Common myeloid progenitor, CD34-positive (primary cell): ENCODE results near the gene MVB12B.

Experiments
- CTCF ChIA-PET: fragments of 350-600 bp; sonication (Branson Sonifier 250); formaldehyde crosslinking; loops from one replicate; lab custom pipeline; 2021; ENCODE audit warnings: antibody characterized with exemption; lab: Charles Lee
- POLR2A ChIA-PET: fragments of 350-600 bp; sonication (Branson Sonifier 250); formaldehyde crosslinking; loops from one replicate; lab custom pipeline; 2021; ENCODE audit warnings: antibody characterized with exemption; lab: Charles Lee
- DNase-seq, 3 donors: peaks; one replicate each; pipeline versions ENCODE4 v3.0.0 to v3.0.0-alpha.2; 2013
- H3K27ac ChIP-seq, 2 experiments: 1 replicate in 1 of 2; 2 replicates in 1 of 2; pipeline ENCODE4 v1.7.0; 2013; ENCODE audit warnings: inconsistent platforms in 2 of 2, low read length in 2 of 2, mild to moderate bottlenecking in 2 of 2, low read depth in 1 of 2, moderate library complexity in 1 of 2; ENCODE audit not compliant: severe bottlenecking in 2 of 2, insufficient read depth in 1 of 2, poor library complexity in 1 of 2
- H3K27me3 ChIP-seq, 5 experiments: replicated peaks in 2 of 5; 1 replicate in 3 of 5; 2 replicates in 2 of 5; pipeline versions ENCODE4 v1.6.1 to v1.7.0; 2013; ENCODE audit warnings: low read length in 4 of 5, mild to moderate bottlenecking in 2 of 5, moderate library complexity in 2 of 5, inconsistent platforms in 1 of 5; ENCODE audit not compliant: insufficient read depth in 5 of 5, control insufficient read depth in 4 of 5
- H3K36me3 ChIP-seq, 4 experiments: 1 replicate in 2 of 4; 2 replicates in 2 of 4; pipeline versions ENCODE4 v1.6.1 to v1.7.0; 2013; ENCODE audit warnings: low read length in 3 of 4, control low read depth in 1 of 4, mild to moderate bottlenecking in 1 of 4; ENCODE audit not compliant: control insufficient read depth in 4 of 4, insufficient read depth in 4 of 4
- H3K4me1 ChIP-seq, 4 experiments: 1 replicate in 3 of 4; 2 replicates in 1 of 4; pipeline versions ENCODE4 v1.6.1 to v1.7.1; 2013; ENCODE audit warnings: low read length in 3 of 4, mild to moderate bottlenecking in 3 of 4, control low read depth in 1 of 4, inconsistent platforms in 1 of 4, moderate library complexity in 1 of 4; ENCODE audit not compliant: control insufficient read depth in 4 of 4, insufficient read depth in 4 of 4; ENCODE audit errors: control extremely low read depth in 1 of 4
- H3K4me3 ChIP-seq, 7 experiments: 1 replicate in 4 of 7; 2 replicates in 3 of 7; pipeline versions ENCODE4 v1.5.1 to v1.7.0; 2013; ENCODE audit warnings: mild to moderate bottlenecking in 7 of 7, low read length in 6 of 7, moderate library complexity in 6 of 7, inconsistent platforms in 2 of 7, low read depth in 2 of 7, control low read depth in 1 of 7; ENCODE audit not compliant: insufficient read depth in 4 of 7, control insufficient read depth in 1 of 7; ENCODE audit errors: extremely low read depth in 1 of 7
- H3K9me3 ChIP-seq, 5 experiments: 1 replicate in 4 of 5; 2 replicates in 1 of 5; pipeline versions ENCODE4 v1.6.1 to v1.7.1; 2013; ENCODE audit warnings: low read length in 4 of 5, mild to moderate bottlenecking in 2 of 5, inconsistent platforms in 1 of 5, low read depth in 1 of 5, moderate library complexity in 1 of 5; ENCODE audit not compliant: control insufficient read depth in 4 of 5, insufficient read depth in 2 of 5; ENCODE audit errors: control extremely low read depth in 1 of 5
- WGBS: methylation state at CpG from one replicate; pipeline ENCODE4 v1.1.5; 2013; ENCODE audit not compliant: insufficient coverage; 5-methylcytosine and 5-hydroxymethylcytosine counted together

Gene MVB12B

DNA sequence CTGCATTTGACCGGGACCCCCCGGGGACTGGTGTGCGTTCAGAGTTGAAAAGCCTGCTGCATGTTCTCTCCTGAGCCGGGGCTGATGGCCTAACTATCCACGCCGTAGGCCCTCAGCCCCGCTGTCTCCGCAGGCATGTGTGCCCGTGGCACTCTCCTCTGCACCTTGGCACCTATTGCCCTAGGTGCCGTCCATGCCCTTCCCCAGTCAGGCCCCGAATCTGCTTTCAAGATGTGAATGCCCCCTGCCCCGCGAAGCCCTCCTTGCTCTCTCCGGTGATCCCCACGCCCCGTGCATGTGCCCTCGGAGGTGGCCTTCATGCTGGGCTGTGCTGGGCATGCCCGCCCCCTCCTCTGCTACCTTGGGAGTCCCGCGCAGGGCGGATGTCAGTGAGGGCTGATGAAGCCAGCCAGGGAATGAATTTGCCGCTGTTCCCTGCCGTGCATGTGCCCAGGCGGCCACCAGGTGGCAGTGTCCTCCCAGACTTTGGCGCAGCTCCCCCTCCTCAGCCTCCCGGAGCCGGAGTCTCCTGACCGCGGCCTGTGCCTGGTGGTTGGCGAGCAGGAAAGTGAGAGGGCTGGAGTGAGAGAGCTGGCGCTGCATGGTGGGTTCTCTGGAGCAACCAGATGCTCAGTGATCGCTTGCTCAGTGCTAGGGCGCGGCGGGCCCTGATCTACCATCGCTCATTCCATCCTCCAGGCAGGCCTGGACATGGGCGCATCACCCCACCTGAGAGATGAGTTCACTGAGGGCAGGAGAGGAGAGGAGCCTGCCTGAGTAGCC lies 174.2 kb downstream of the MVB12B start:
- ChIA-PET CTCF (interaction anchor here (0.9 to 12.3 kb wide), 19 partner anchors 9 to 279 kb away, joined by 3 to 118 read pairs (median 6); no protein-coding TSS in a partner anchor), POLR2A (interaction anchor here (0.5 to 2.6 kb wide), 2 partner anchors 57 to 59 kb away, joined by 4 to 8 read pairs; no protein-coding TSS in a partner anchor)
- H3K9me3 ChIP-seq, result no peaks in the 10 kb centered on the region
- no peak overlapping the region for H3K27ac ChIP-seq
- DNase-seq, result peak; percentile 67 to 83 (median 81)
- 39% methylated on average over 28 of the region's 37 CpGs for WGBS
- H3K4me3 ChIP-seq, result no peak overlapping the region
- H3K36me3 ChIP-seq, result peaks cover 0 to 11% (median 3%) of the 10 kb centered on the region in 4 experiments
- peaks cover 2 to 49% (median 43%) of the 10 kb centered on the region in 4 experiments for H3K4me1 ChIP-seq
- H3K27me3 ChIP-seq, result peaks cover 0 to 15% (median 0%) of the 10 kb centered on the region in 5 experiments

DNA sequence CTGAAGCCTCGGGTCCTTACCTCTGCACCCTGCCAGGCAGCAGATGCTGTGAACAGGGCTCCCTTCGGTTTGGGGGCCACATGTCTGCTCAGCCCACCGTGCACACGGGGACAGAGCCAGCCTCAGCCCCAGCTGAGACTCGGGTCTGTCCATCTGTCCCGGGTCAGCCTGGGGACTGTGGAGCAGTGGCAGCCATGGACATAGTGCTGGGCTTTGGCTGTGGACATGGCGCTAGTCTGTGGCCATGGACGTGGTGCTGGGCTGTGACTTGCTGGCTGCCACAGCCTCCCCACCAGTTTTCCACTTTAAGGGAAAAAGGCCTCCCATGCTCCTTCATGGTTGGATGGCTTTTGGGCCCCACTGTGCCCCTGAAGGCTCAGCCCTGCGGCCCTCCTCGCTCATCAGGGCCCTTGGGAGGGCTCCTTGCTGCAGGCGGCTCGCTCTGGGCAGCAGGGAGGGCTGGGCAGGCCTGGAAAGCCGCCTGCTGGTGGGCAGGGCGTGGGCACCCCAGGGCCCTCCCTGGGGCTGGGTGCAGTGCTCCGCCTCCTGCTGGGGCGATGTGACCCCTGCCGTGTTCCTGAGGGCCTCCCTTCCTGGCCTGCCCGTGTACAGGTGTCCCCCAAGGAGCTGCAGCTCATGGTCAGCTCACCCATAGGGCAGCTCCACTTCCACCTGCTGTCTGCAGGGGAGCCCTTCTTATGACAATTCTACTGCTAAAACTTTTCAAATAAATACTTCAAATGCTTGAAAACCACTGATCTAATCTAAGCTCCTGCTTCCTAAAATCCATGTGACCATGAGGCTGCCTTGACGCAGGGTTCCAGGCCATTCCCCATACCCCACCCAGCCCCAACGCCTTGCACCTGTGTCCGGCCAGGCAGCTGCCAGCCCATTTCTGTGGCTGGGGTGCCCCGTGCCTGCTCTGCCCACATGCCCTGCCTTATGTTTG lies 175.0 kb downstream of the MVB12B start:
- Histone ChIP-seq H3K9me3 (no peaks in the 10 kb centered on the region), H3K36me3 (peaks cover 0 to 11% (median 3%) of the 10 kb centered on the region in 4 experiments), H3K27me3 (peaks cover 0 to 15% (median 0%) of the 10 kb centered on the region in 5 experiments), H3K27ac (no peak overlapping the region), H3K4me3 (no peak overlapping the region), H3K4me1 (peaks cover 2 to 45% (median 39%) of the 10 kb centered on the region in 4 experiments)
- no peak for DNase-seq
- ChIA-PET POLR2A (interaction anchor here (0.5 kb wide), 1 partner anchor 58 kb away, joined by 4 read pairs; no protein-coding TSS in a partner anchor), CTCF (interaction anchor here (0.7 to 12.3 kb wide), 17 partner anchors 11 to 279 kb away, joined by 3 to 118 read pairs (median 5); no protein-coding TSS in a partner anchor)
- 95% methylated on average over 18 of the region's 22 CpGs for WGBS

DNA sequence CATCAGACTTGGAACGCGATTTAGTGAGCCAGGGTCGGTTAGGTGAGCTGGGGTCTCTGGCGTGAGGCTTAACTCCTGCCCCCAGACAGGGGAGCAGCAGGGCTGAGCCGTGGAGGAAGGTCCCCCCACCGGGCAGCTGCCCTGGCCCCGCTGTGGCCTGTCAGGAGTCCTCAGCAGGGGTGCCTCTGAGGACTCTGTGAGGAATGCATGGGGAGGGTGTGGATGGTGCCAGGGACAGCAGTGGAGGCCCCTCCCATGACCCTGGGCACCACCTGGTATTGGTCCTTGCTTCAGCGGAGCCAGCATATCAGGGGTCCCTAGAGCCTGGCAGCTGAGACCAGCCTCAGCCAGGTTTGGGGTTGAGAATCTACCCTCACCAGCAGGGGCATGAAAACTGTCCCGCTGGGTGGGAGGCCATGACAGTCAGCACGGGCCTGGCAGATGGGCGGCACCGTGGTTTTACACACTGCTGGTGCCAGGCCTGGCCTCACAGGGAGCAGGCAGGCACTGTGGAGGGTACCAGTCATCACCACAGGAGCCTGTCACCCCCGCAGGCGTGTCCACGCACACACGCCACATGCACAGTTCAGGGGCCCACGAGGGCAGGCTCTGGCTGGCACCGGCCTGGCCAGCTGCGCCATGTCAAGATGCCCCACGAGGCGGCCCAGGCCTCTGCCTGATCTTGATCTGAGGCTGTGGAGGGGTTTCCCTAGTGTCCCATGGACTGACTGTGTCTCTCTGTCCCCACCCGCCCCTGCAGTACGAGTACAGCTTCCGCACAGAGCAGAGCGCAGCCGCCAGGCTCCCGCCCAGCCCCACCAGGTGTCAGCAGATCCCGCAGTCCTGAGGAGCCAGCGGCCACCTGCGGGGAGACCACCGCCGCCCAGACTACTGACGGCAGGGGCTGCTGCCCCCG lies 176.0 kb downstream of the MVB12B start:
- no peak overlapping the region for H3K4me3 ChIP-seq
- peaks cover 0 to 11% (median 3%) of the 10 kb centered on the region in 4 experiments for H3K36me3 ChIP-seq
- ChIA-PET POLR2A (no interaction called here), CTCF (interaction anchor here (0.6 to 8.1 kb wide), 15 partner anchors 10 to 267 kb away, joined by 3 to 118 read pairs (median 5); no protein-coding TSS in a partner anchor)
- no peak overlapping the region for H3K27ac ChIP-seq
- DNase-seq, result no peak
- 95% methylated on average over 25 of the region's 34 CpGs for WGBS
- H3K4me1 ChIP-seq, result peaks cover 2 to 35% (median 29%) of the 10 kb centered on the region in 4 experiments
- no peaks in the 10 kb centered on the region for H3K9me3 ChIP-seq
- H3K27me3 ChIP-seq, result peaks cover 0 to 15% (median 0%) of the 10 kb centered on the region in 5 experiments

DNA sequence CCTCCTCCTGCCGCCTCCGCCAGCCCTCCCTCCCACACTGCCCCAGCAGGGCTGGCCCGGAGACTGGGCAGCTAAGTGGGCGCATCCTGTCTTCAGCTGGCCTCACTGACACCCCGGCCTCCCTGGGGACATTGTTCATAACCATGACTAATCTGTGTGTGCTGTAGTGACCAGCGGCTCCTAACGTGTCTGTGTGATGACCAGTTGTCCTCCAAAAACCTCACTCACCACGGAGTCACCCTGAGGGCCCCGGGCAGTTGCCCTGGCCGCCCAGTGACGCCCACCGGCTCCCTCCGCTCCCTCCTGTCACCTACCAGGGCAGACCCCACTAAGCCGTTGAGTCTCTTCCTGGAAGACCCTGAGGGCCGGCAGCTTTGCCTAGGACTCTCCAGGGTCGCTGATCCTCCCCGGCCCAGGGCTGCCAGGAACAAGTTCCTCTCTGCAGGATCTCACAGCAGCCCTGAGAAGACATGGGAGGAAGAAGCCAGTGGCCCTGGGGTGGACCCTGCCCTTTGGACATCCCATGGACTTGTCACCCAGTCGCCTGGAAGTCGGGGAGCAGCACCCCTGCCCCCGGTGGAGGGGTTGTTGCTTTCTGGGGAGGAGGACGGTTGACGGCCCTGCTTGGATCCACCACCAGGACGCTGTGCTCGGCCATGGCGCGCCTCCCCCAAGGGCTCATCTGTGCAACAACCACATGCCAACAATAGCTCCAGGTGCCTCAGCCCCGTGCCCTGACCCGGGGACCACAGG lies 176.9 kb downstream of the MVB12B start:
- ChIA-PET CTCF (interaction anchor here (0.8 to 8.1 kb wide), 5 partner anchors 9 to 59 kb away, joined by 4 to 82 read pairs (median 7); no protein-coding TSS in a partner anchor), POLR2A (no interaction called here)
- no peaks in the 10 kb centered on the region for H3K9me3 ChIP-seq
- 97% methylated on average over 22 of the region's 28 CpGs for WGBS
- H3K4me1 ChIP-seq, result peaks cover 2 to 27% (median 21%) of the 10 kb centered on the region in 4 experiments
- H3K4me3 ChIP-seq, result no peak overlapping the region
- peaks cover 0 to 11% (median 3%) of the 10 kb centered on the region in 4 experiments for H3K36me3 ChIP-seq
- no peak for DNase-seq
- peaks cover 0 to 15% (median 0%) of the 10 kb centered on the region in 5 experiments for H3K27me3 ChIP-seq
- H3K27ac ChIP-seq, result no peak overlapping the region

DNA sequence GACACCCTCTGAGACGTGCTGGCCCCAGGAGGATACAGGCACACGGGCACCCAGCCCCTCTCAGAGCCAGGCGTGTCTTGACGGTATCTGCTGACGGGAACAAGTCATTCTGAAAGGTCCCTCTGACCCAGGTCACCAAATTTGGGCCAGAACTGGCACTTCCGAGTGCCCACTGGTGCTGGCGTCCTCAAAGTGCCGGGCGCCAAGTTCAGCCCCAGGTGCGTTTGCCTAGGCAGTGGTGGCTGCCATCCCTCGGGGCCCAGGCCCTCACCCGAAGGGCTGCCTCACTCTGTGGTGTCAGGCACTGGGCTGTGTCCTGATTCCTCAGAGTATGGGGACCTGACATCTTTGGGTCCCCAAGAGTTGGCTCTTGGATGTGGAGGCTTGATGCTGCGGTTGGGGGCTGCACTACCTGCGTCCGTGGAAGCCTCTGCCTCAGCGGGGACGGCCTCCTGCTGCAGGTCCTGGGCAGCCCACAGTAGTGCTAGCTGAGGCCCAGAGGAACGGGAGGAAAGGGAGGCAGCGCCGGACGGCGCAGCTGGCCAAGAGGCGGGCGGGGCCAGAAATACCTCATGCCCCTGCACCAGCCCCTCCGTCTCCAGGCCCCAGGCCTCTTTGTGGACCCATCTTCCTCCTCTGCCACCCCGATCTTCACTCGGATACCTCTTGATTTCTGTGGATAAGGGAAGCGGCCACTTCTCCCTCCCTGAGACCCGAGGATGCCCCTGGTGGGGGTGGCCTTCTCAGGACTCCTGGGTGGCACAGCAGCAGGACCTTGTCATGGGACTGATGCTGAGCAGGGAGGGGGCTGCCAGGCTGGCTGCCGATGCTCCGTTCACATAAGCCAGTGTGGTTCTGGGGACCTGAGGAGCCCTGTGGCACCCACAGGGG lies 177.7 kb downstream of the MVB12B start:
- no peaks in the 10 kb centered on the region for H3K9me3 ChIP-seq
- ChIA-PET POLR2A (no interaction called here), CTCF (interaction anchor here (0.8 to 8.1 kb wide), 5 partner anchors 17 to 53 kb away, joined by 3 to 82 read pairs (median 5); no protein-coding TSS in a partner anchor)
- no peak overlapping the region for H3K27ac ChIP-seq
- H3K36me3 ChIP-seq, result peaks cover 0 to 11% (median 3%) of the 10 kb centered on the region in 4 experiments
- H3K27me3 ChIP-seq, result peaks cover 0 to 15% (median 0%) of the 10 kb centered on the region in 5 experiments
- peaks cover 0 to 19% (median 12%) of the 10 kb centered on the region in 4 experiments for H3K4me1 ChIP-seq
- no peak for DNase-seq
- H3K4me3 ChIP-seq, result no peak overlapping the region
- WGBS, result over 99% methylated on average over 23 of the region's 31 CpGs
